Stimulated activated CD8-positive, alpha-beta memory T cell treated with anti-CD3 and anti-CD28 coated beads, Interleukin-7, amount 100 ng/mL, for 4 hours (primary cell): ENCODE results near the gene ATP2B1.
A peak's percentile ranks its signal among the peaks of the same experiment; 100 is the strongest.
"Not testable (repeated sequence)": the region's sequence is repeated elsewhere in the genome, so short reads cannot be mapped to it uniquely, and the experiment has no call there.

ENCODE experiments used
- DNase-seq, 2 donors: peaks; one replicate each; pipeline ENCODE4 v3.0.0-alpha.2; 2020; ENCODE audit warnings: low read depth in 2 of 2

ATP2B1 gene

DNA sequence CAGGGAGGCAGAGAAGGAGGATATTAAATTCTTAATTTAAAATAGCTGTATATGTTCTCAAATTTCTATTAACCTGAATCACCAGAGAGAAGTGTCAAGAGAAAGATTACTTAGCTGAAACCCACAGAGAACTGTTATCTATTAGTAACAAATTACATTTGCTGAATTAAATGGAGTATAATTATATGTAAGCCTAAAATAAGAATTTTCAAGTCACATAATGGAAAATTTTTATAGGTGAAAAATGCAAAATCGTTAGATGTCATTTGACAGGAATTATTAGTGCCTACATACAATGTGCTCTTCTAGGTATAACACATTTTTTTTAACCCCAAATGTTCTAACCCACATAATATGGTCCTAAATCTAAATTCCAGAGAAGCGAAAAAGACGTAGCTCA, 4.1 kb upstream of the ATP2B1 start:
- DNase-seq = no peak

DNA sequence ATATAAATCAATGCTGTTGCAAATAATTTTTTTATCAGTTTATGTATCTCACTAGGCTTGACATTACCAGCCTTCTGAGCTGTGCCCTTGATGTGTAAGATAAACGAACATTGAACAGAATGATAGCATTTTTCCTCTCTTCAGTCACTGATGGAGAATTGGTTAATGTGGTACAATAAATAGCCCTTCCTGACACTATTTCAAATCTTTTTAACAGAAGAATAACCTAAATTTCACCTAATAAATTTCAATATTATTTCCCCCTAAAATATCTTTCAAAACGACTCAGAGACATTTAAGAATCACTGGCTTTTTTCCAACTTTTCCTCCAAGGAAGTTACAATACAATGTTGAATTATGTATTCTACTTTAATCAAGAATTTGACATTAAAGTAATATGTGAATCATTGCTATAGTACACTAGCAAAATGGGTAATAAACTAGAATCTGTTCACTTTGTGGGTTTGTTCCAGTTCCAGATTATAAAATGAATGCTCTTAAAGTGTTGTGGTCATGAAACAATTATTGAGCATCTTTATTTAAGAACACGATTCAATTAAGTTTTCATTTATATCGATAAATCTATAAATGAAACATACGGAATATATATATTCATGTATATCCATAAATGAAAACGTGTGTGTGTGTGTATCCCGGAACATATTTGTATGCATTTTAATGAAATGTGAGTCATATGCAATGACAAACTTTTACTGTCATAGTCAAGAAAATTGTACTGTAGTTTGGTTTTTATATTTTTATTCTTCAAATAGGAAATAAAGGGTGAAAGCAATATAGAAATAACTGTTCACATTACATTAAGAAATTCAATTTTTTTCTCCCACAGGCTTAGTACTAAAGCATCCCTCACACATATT, 2.5 kb upstream of the ATP2B1 start:
- DNase-seq = no peak

DNA sequence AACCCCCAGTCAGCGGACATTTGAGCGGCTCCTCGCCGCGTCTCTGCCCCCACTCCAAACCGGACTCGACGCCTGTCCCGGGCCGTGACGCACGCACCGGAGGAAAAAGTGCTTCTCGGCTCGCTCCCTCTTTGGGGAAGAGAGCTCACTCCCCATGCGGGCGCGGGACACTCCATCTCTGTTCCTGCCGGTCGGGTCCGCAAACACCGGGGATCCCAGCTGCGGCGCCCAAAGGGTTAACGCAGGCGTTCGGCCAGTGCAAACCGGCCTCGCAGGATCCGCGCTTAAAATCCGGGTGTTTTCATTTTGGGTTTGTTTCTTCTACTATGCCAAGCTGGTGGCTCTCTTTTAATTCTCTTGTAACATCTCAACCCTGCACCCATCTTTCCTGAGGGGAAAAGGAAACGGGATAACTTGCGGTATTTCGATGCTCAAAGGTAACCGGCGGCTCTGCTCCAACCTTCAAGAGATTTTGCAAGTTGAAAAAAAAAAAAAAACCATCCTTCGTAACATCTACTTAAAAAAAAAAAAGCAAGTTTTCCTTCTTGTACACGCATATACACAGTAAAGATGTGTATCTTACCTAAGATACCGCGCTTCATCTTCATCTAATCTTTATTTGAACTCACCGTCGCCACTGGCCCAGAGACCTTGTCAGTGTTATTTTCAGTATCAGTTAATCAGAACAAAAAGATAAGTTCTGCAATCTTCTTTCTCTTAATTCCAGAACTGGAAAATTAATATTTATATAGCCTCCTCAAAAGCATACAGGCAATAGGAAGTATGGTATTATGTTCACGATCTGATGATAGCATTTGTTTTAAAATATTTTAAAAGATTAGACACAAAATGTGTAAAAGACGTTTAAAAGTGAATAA, 1.6 kb upstream of the ATP2B1 start:
- DNase-seq = no peak

DNA sequence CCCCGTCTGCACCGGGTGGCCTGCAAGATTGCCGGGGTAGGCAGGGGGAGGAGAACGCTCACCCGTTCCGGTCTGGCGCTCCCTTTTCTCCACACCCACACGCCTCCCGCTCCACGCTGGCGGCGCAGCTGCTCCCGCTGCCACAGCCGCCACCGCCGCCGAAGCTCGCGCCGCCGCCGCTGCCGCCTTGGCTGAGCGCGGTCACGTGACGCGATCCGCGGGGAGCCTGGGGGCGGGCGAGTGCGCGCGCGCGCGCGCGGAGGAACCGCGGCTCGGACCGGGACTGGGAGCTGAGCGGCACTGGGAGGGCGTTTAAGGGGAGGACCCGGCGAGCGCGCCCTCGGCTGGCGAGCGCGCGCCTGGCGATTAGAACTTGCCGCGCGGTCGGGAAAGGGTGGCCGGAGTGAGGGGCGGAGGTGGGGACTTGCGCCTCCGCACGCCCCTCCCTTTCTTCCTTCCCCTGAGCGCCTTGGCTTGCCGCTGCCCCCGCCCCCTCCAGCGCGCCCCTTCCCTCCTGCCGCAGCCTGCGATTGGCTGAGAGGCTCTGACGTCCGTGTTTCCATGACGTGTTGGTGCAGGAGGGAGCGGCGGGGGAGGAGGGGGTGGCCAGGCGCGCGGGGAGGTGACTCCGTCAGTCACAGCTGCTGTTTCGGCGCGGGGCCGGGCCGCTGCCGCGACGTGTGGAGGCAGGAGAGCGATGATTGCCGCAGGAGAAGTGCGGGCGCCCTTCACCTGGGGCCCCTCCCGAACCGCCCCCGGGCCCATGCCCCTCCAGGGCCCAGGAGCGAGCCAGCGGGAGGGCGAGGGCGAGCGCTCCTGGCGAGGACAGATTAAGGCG, 738 bp upstream of the ATP2B1 start:
- DNase-seq = peak; percentile 100

DNA sequence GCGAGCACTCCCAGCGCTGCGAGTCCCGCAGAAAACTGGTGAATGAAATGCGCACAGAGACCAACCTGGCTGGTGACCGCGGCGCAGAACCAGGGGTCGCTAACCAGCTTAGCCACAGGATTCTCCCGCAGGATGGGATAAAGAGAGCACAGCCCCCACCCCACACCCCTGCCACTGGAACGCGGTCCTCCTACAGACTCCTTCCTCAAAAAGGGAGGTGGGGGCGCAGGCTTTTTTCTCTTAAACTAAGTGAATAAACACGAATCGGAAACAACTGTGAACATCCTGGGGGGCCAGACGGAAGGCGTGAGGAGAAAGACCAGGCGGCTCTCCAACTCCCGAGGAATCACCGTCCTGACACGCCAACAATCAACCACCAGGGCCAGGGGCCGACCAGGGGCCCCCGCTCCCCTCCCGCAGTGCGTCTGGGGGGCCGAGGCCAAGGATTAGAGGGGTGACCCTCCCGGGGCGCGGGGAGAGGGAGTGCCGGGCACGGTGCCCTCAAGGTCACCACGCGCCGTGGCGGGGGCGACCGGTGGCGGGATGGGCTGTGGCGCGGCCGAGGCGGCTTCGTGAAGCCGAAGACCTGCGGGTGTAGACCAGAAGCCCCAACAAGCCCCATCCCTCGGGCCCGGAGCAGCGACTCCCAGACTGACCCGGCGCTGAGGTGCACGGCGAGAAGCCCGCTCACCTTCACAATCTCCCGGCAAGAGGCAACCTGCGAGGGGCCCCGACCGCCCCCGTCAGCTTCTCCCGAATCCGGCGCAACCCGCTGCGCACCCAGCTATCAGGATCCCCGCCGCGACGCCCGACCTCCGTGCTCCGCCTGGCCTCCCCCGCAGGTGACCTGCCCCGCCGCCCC, 704 bp downstream of the ATP2B1 start:
- peak; percentile 12 to 45 for DNase-seq

DNA sequence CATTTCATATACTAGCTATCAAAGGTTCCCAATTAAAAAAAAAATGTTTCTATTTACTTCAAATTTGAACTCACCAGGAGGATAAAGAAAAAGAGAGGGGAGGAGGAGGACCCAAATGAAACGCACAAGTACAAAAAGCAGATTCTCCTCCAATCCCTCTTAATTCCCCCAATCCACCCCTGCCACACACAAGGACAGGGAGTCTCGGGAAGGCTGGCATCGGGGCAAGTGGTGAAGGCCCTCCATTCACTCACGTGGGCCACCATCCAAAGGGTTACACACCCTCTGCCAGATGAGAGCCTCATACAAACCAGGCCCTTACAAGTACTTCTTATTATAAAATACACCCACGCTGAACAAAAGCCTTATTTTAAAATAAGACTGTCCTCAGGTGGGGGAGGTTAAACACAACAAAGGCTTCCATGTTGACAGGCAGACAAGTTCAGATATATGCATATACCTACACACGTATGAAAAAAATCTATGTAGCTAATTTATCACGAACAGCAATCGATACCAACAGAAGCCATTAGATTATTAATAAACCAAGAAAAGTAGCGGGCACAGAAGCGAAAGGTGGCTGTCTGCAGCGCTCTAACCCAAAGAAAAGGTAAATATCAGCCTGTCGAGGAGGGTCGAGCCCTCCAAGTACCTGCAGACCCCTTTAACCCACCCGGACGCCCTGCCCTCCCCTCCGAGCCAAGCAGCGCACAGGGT, 1.5 kb downstream of the ATP2B1 start:
- DNase-seq = no peak

DNA sequence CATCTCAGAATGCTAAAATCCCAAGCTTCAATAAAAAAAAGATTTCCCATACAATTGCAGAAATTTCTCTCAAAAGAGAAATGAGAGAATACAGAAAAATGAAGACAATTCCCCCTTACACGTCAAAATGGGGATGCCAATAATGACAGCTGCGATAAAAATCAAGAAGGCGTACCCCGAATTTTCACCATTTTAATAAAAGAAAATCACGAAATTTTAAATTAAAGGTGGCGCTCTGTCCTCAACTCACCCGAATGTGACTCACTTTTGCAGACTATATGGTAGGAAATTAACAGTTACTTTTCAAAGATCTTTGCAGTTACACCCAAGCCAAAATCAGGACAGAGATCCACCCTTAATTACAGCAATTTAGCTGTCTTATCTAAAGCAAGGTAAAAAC, 2.1 kb downstream of the ATP2B1 start:
- no peak for DNase-seq

DNA sequence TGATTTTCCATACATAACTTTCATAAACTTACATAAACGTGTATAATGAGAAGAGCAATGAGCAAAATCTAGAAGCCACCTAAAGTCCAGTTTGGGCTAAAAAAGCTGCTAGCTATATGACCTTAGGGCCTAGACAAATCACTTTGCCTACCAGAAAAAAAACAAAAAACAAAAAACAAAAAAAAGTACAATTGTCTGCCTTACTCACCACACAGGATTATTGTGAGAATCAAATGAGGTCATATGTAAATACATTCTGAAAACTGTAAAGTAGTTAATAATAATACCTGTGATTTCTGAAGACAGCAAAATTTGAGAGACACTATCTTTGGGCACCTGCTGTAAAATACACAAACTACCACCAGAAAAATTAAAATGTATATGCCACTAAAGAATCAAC, 4.2 kb downstream of the ATP2B1 start:
- no peak for DNase-seq

DNA sequence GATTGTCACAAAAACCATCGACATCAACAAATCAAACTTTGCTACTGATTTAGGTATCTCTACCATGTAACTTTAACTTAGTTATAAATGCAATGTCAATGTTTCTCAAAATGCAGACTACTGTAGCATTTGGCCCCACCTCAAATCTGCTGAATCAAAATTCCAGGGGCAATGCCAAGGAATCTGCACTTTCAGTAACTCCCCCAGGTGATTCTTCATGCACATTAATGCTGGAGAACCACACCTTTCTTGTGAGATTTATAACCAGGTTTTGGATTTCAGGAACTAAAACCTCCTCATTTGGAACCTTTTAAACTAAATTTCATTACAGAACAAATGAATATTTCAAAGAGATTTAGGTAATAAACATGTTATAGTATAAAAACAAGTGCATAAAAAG, 4.9 kb downstream of the ATP2B1 start:
- no peak for DNase-seq

DNA sequence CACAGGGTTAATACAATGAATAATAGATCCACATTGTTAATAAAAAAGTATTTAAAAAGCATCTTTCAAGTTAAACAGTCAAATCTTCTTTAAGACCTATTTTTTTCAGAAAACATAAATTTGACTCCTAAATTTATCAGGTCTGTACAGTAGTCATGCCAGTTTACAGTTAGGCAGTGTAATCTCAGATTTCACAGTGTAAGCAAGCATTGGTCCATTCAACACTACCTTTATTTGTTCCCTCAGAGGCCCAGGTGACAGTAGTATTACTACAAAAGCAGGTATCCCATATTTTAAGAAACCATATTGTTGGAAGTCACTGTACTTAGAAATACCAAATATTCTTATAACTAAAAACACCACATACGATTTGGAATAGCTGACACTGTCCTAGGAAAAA, 6.1 kb downstream of the ATP2B1 start:
- no peak for DNase-seq

DNA sequence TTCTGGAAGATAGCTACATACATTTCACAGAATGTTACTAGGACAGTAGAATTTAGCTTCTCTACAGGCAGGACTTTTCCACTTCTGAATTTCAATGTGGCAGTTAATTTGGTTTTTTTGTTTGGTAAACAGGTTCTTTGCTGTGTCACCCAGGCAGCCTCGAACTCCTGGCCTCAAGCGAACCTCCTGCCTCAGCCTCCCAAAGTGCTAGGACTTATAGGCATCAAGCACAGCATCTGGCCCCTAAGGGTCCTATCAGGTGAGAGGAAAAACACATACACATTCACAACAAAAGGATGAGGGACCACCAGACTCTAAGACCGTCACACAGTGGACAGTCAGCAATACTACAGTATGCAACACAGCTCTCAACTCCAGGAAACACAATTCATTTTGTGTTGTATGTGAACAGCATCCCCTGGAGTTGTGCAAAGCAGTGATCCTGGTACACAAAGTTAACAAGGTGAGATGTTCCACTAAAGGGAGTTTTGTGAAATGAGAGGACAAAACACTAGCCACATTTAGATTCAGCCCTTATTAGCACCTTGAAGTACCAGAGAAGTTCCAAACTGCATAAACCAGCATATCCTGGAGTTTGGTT, 6.9 kb downstream of the ATP2B1 start:
- DNase-seq = no peak

DNA sequence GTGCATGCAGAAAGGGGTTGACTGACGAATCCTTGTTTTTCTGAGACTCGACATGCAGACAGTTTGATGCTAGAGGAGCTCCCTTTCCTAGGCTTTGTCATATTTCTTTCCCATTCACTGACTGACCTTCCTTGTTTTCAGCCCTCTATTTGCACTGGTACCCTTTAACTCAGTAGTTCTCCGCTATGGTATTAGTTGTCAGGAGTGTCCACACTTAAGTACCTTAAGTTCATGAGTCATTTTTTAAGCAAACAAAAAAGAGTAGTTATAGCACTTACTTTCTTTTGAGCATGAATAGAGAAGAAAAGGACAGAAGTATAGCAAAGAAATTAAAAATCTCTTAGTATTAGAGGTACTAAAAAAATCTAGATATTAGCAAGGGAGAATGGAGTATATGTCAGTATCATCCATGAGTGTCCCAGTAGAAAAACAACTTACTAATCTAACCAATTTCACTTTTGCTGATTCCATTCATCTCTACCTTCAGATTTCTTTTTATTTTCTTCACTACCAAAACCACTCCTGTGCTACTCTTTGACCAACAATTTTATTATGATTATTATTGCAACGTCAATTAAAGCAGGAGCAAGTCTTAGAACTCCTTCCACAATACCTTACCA, 8.3 kb downstream of the ATP2B1 start:
- no peak for DNase-seq

DNA sequence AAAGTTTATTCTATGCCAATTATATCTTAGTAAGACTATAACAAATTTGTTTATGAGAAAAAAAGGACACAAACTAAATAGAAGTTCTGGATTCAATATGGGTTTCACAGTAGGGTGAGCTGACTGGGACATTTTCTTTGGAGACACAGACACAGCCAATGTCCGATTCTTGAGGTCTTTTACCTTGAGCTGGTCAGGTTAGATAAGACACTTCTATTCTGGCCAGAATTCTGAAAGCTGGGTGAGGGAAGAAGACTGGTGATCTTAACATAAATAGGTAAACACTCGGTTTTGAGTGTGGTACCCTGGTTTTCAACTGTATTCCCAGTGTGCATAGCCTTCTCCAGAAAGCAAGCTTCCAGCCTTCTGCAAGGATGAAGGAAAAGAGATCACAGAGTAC, 10.0 kb downstream of the ATP2B1 start:
- no peak for DNase-seq

DNA sequence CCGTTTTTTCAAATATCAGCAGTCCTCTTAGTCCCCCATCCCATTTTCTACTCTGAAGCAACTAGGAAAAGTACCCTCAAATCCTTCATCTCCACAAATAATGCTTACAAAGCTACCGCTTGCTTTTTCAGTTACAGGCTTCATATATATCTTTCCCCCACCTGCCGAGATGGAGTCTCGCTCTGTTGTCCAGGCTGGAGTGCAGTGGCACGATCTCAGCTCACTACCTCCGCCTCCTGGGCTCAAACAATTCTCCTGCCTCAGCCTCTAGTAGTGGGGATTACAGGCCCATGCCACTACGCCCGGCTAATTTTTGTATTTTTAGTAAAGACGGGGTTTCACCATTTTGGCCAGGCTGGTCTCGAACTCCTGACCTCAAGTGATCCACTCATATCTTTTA, 10.9 kb downstream of the ATP2B1 start:
- not testable (repeated sequence) for DNase-seq

DNA sequence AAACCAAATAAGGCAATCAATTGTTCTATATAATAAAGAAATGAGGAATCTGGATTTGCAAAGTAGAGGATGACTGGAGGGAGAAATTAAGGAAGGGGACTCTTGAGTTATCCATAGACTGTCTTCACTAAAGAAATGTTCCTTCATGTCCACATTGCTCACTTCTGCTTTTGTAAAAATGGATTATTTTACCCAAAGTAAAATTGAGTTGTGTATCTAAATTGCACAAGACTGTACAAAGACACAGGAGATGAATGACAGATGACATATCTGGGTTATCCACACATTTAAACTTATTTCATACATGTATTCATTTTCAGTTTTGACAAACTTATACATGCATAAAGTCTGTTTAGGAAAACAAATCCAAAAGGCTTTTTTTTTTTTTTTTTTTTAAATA, 11.3 kb downstream of the ATP2B1 start:
- no peak for DNase-seq

DNA sequence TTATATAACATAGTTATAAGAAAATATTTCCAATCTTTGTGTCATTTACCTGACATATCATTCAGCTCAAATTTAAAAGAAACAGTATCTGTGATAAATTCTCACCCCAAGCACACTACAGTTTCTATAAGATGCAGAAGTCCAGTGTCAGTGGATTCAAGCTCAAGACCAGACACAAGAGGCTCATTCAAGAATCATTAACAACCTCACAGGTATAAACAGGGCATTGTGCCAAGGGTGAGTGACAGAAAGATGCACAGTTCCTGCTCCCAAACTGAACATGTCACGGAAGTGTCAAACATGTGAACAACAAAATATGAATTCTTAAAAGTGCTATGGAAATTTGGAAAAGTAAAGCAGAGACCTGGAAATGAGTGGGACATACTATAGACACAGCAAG, 12.8 kb downstream of the ATP2B1 start:
- no peak for DNase-seq

DNA sequence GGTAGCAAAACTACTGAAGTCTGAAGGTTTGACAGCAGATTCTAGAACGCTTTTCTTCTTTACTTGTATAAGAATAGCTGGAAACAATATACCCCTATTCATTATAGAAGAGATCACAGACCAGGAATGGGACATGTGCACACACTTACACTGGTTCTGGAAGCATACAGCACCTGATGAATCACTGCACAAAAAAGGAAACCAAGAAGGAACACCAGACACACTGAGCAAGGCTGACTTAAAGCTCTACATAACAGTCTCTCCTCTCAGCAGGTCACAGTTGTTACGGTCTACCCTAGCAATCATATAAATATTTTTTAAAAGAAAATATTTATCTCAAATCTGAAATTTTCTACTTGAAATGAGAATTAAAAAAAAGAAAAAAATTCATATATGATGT, 13.5 kb downstream of the ATP2B1 start:
- no peak for DNase-seq

DNA sequence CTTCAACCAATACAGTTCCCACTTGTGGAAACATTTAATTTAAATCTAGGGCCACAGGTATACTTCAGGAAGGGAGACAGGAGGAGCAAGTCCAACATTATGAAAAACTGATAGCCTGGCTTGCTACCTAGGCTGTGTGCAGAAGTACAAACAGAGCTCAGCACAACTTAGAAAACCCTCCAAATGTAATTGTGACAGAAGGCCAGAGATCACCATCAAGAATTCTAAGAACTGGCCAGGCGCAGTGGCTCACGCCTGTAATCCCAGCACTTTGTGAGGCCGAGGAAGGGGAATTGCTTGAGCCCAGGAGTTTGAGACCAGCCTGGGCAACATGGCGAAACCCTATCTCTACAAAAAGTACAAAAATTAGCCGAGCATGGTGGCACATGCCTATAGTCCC, 14.1 kb downstream of the ATP2B1 start:
- no peak for DNase-seq

DNA sequence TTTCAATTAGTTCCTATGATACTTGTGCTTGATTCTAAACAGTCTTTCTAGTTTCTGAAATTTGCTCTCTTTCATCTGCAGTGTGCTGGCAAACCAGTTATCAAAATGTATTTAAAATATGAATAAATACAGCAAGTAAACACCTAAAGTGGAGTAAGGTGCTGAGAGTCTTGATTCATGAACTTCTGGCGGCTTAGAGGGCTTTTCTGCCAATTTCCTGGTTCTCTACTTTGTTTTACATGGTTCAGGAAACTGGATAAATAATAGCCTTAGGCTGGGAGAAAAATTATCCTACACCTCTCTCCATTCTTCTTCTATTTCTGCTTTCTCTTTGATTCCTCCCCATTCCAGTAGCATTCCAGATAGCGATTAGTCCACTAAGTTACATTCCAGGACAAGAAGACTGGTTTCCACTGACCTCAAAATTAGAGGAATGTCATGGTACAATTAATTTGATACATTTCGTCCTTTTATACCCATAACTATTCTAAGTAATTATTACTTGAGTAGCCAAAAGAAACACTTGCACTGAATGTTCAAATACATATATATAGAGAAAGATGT, 14.9 kb downstream of the ATP2B1 start:
- DNase-seq = no peak
